MCF 10A (cell line): ENCODE results near the gene CEP170. TPM values are rescaled to one million over a fixed set of nuclear protein-coding genes. Genes with fewer than 3 reads are reported as not detected.

Experiments
- BruUV-seq: library from RNA; stranded (reverse); fragments of 400-500 nt; replicated peaks from 2 replicates; lab custom pipeline; 2021; lab: Mats Ljungman, UMichigan
- CTCF ChIA-PET: fragments of 300-600 bp; sonication (Branson Sonifier 250); formaldehyde crosslinking; extraction: SDS; loops from one replicate; lab custom pipeline; 2021; ENCODE audit warnings: antibody characterized with exemption, inconsistent platforms; lab: Yijun Ruan, JAX
- POLR2A ChIA-PET: fragments of 300-600, 350-650 bp; sonication (Branson Sonifier 250); formaldehyde crosslinking; extraction: SDS; loops from one replicate; lab custom pipeline; 2020; ENCODE audit warnings: antibody characterized with exemption, inconsistent platforms; lab: Yijun Ruan, JAX
- DNase-seq: peaks from one replicate; pipeline ENCODE4 v3.0.0-alpha.2; 2018; ENCODE audit not compliant: unreplicated experiment
- H3K27ac Mint-ChIP-seq: one replicate; pipeline ENCODE4 v1.8.0; 2022; ENCODE audit warnings: mild to moderate bottlenecking, low read depth, mixed read lengths; ENCODE audit not compliant: unreplicated experiment
- H3K27me3 Mint-ChIP-seq: one replicate; pipeline ENCODE4 v1.8.0; 2022; ENCODE audit warnings: mixed read lengths; ENCODE audit not compliant: insufficient read depth, unreplicated experiment
- H3K36me3 Mint-ChIP-seq: one replicate; pipeline ENCODE4 v1.8.0; 2022; ENCODE audit warnings: mild to moderate bottlenecking, moderate library complexity, mixed read lengths; ENCODE audit not compliant: insufficient read depth, unreplicated experiment
- H3K4me1 Mint-ChIP-seq: one replicate; pipeline ENCODE4 v1.8.0; 2022; ENCODE audit warnings: mixed read lengths; ENCODE audit not compliant: insufficient read depth, unreplicated experiment
- H3K4me3 Mint-ChIP-seq: one replicate; pipeline ENCODE4 v1.8.0; 2022; ENCODE audit warnings: mild to moderate bottlenecking, moderate library complexity, mixed read lengths; ENCODE audit not compliant: unreplicated experiment
- H3K9me3 Mint-ChIP-seq: one replicate; pipeline ENCODE4 v1.8.0; 2022; ENCODE audit warnings: mixed read lengths; ENCODE audit not compliant: unreplicated experiment
- CTCF ChIP-seq: fragments of 200-600 bp; IDR thresholded peaks from one replicate; pipeline ENCODE4 v1.8.0; 2022; ENCODE audit warnings: antibody characterized with exemption, mild to moderate bottlenecking; ENCODE audit not compliant: unreplicated experiment
- intact Hi-C: fragments of 100-400 bp; cut with micrococcal nuclease; formaldehyde crosslinking; loops from 2 replicates; pipeline ENCODE4 v1.14.1; 2022
- total RNA-seq: library from RNA; stranded (reverse); gene quantifications from 2 replicates; pipeline ENCODE4 v1.2.3, GENCODE V29; 2022

CEP170 gene
- total RNA-seq, 1 experiment from 2014 or later, result 182 TPM

DNA sequence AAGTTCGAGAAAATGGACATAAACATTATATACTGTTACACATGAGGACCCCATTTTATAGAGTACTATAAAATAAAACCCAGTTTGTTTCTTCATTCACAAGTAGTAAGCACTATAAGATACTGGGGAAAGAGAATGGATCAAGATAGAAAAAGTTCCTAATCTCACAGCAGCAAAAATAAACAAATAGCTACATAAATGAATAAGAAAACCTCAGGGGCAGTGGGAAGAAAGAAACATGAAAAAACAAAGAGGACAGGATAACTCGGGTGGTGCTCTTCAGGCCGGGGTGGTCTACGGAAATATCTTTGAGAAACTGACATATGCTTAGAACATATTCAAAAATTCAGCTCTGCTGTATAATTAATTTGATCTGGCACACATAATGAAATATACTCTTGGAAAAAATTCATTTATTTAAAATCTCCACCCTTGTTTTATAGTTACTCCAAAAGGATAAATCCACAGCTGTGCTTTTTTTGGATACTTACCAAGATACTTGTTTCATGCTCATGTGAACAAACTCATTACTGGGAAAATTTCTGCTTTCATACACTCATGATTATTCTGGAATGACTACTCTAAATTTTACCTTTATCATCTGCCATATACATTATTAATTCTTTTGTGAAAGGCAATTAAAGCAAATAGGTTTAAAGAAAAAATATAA, 20.0 kb downstream of the CEP170 start:
- Mint-ChIP-seq H3K36me3 (peaks cover 30% of the 10 kb centered on the region), H3K9me3 (peaks cover 37% of the 10 kb centered on the region), H3K4me1 (peaks cover 24% of the 10 kb centered on the region), H3K27me3 (no peaks in the 10 kb centered on the region), H3K27ac (peak overlapping the region; percentile 23), H3K4me3 (no peak overlapping the region)
- intact Hi-C loops, result no loop called here
- peak; percentile 31 for DNase-seq
- no TSS peak for BruUV-seq
- ChIA-PET CTCF (interaction anchor here (0.5 to 3.5 kb wide), 8 partner anchors 8 to 408 kb away, joined by 3 to 11 read pairs (median 3); partner anchors contain the start of gene SDCCAG8), POLR2A (interaction anchor here (0.6 to 12.8 kb wide), 12 partner anchors 8 to 1032 kb away, joined by 3 to 208 read pairs (median 4); partner anchors contain the start of genes CEP170 and SDCCAG8)
- no peak for TF ChIP-seq CTCF

- BruUV-seq, result no TSS peak
- H3K36me3 Mint-ChIP-seq, result peaks cover 30% of the 10 kb centered on the region
- no peak for TF ChIP-seq CTCF
- peaks cover 16% of the 10 kb centered on the region for H3K4me1 Mint-ChIP-seq
- no peak for DNase-seq
- no peak overlapping the region for H3K4me3 Mint-ChIP-seq
- H3K9me3 Mint-ChIP-seq, result peaks cover 40% of the 10 kb centered on the region
- ChIA-PET POLR2A (interaction anchor here (0.5 to 12.8 kb wide), 5 partner anchors 10 to 1120 kb away, joined by 3 to 208 read pairs (median 4); partner anchors contain the start of genes CEP170 and SDCCAG8), CTCF (interaction anchor here (0.7 to 2.6 kb wide), 3 partner anchors 18 to 347 kb away, joined by 3 to 10 read pairs (median 3); no protein-coding TSS in a partner anchor)
- H3K27me3 Mint-ChIP-seq, result no peaks in the 10 kb centered on the region
- intact Hi-C loops, result no loop called here
- no peak overlapping the region for H3K27ac Mint-ChIP-seq
These were observed 21.2 kb downstream of the CEP170 start for GRCh38 chr1:243233908-243234307.

- TF ChIP-seq CTCF, result no peak
- intact Hi-C loops, result no loop called here
- peaks cover 38% of the 10 kb centered on the region for H3K36me3 Mint-ChIP-seq
- H3K27ac Mint-ChIP-seq, result no peak overlapping the region
- peaks cover 15% of the 10 kb centered on the region for H3K4me1 Mint-ChIP-seq
- H3K4me3 Mint-ChIP-seq, result no peak overlapping the region
- peaks cover 56% of the 10 kb centered on the region for H3K9me3 Mint-ChIP-seq
- POLR2A ChIA-PET, result interaction anchor here (0.6 to 1.9 kb wide), 8 partner anchors 12 to 1595 kb away, joined by 3 to 21 read pairs (median 4); partner anchors contain the start of genes CEP170 and SDCCAG8
- BruUV-seq, result no TSS peak
- peak; percentile 39 for DNase-seq
- H3K27me3 Mint-ChIP-seq, result no peaks in the 10 kb centered on the region
- CTCF ChIA-PET, result interaction anchor here (0.8 kb wide), 1 partner anchor 1069 kb away, joined by 3 read pairs; no protein-coding TSS in a partner anchor
These were observed 24.2 kb downstream of the CEP170 start for GRCh38 chr1:243230914-243231313.

DNA sequence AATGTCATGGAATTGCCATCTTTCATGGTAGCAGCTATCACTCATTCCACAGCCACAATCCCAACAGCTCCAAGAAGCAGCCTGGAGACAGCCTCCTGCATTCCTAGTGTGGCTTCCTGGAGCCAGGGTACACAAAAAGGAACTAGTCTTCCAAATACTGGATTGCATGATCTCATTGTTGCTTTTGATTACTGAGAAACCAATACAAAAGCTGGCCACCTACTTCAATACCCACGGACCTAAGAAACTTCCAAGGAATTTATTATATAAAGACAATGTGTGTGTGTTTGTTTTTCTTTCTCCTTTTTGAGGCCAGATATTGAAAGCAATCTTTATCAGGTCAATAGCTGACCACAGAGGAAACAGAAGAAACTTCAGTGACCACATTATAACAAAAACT, 25.6 kb downstream of the CEP170 start:
- no peak overlapping the region for H3K27ac Mint-ChIP-seq
- H3K27me3 Mint-ChIP-seq, result no peaks in the 10 kb centered on the region
- no peak for TF ChIP-seq CTCF
- no peak for DNase-seq
- POLR2A ChIA-PET, result interaction anchor here (0.7 to 1.3 kb wide), 2 partner anchors 13 to 26 kb away, joined by 3 read pairs; partner anchors contain the start of genes CEP170 and SDCCAG8
- no TSS peak for BruUV-seq
- peaks cover 56% of the 10 kb centered on the region for H3K9me3 Mint-ChIP-seq
- H3K4me1 Mint-ChIP-seq, result peaks cover 6% of the 10 kb centered on the region
- no peak overlapping the region for H3K4me3 Mint-ChIP-seq
- CTCF ChIA-PET, result interaction anchor here (0.8 kb wide), 1 partner anchor 1687 kb away, joined by 3 read pairs; no protein-coding TSS in a partner anchor
- H3K36me3 Mint-ChIP-seq, result peaks cover 44% of the 10 kb centered on the region
- intact Hi-C loops, result no loop called here
